HG03175 (cell line): Measurements from ENCODE around the gene FAM156B.
"Not testable (repeated sequence)": the region's sequence is repeated elsewhere in the genome, so short reads cannot be mapped to it uniquely, and the experiment has no call there.

Source experiments
- ATAC-seq: cut with Tn5 transposase; IDR thresholded peaks from one replicate; pipeline ENCODE4 v1.9.1; 2021; ENCODE audit warnings: mild to moderate bottlenecking, moderate library complexity; ENCODE audit not compliant: unreplicated experiment

Gene FAM156B, protein sequence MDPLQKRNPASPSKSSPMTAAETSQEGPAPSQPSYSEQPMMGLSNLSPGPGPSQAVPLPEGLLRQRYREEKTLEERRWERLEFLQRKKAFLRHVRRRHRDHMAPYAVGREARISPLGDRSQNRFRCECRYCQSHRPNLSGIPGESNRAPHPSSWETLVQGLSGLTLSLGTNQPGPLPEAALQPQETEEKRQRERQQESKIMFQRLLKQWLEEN

GRCh38 chrX:52896855-52897709 lies at the start of gene FAM156B:
TSS of gene FAM156B (plus strand) at chrX:52897330. CDS start at chrX:52907226, 9,896 bp downstream.
- peak; percentile 91 for ATAC-seq

- no peak for ATAC-seq
Measured at GRCh38 chrX:52852110-52852860, 44.8 kb upstream of the FAM156B start.

DNA sequence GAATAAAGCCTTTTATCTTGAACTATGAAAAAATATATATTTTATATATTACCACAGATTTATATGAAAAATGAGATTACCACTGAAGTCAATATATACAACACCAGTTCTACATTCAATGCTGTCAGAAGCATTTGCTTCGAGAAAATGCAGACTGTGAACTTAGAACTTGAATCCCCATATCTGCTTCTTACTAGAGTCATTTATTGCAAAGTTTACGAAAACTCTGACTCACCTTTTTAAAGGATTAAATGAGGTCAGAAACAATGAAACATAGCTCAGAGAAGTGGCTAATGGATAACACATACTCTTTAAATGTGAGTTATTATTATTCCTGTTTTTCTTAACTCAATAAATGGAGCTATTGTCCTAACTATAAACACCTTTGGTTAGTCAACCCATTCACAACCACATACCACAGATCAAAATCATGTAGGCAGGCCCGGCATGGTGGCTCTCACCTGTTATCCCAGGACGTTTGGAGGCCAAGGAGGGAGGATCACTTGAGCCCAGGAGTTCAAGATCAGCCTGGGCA lies 40.1 kb upstream of the FAM156B start:
- not testable (repeated sequence) for ATAC-seq

DNA sequence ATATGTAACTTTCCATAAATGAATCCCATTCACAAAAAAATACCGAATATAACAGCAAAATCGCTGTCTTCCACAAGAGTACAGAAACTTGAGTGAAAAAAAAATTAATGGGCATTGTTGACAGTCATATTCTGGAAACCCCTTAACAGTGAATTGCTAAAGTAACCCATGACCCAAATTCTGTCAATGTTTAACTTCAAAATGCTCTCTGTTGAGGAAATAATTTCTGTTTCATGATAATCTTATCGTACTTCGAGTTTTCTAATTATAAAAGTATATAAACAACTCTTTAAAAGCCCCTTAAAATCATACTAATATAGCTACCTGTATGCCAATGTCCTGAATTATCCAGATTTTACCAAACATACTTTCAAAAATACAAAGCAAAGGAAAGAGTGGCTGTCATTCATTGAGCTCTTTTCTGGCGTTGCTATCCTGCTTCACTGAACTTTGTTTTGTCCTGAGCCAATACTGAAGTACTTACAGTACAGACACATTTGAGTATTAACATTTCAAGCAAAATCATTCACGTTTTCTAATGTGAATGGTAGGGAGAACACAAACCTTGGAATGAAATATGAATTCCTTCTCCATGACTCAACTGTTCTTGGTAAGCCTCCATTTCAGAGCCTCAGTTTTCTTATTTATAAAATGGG lies 31.7 kb upstream of the FAM156B start:
- ATAC-seq = no peak

DNA sequence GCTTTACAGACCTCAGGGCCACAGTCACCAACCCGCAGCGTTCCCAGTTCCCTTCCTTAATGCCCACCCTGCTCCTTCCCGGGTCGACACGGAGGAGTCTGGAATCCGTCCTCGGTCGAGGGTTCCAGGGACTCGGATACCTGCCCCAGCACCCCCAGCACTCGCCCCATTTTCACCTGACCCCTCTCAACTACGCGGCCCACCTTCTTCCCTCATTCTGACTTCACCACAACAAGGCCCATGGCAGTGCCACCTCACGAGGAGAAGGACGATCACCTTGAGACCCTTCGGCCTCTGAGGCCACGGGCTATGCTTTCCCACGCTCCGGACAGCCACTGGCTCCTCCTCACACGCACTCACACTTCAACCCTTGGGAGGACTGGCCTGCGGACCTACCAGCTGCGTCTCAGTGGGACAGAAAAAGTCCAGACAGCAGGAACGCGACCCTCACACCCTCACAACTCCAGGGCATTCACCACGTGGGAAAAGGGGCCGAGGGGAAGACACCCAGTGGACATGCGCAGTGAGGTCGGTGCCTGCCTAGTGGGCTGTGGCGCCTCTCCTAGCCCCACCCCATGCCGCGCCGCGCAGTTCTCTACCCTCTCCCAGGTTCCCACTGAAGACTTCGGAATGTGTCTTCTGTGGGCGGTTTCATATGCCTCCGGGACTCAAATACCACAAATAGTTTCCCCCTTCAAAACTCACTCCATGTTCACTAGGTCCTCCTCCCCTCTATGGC lies 29.4 kb upstream of the FAM156B start, which contains the start of gene XAGE3:
Gene XAGE3 (minus strand): TSS at position 474 of the 739 bp plus-strand sequence. CDS start 950 bp downstream, outside the sequence.
- no peak for ATAC-seq

- ATAC-seq = no peak
Measured at GRCh38 chrX:52870046-52870445, 27.1 kb upstream of the FAM156B start.

DNA sequence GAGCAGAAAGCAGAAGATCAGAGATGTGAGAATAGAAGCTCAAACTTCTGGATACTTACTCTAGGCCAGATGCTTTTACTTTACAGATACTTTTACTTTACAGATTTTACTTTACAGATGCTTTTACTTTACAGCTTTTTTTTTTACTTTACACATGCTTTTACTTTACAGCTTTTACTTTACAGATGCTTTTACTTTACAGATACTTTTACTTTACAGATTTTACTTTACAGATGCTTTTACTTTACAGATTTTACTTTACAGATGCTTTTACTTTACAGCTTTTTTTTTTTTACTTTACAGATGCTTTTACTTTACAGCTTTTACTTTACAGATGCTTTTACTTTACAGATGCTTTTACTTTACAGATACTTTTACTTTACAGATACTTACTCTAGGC lies 23.3 kb upstream of the FAM156B start:
- ATAC-seq = not testable (repeated sequence)

DNA sequence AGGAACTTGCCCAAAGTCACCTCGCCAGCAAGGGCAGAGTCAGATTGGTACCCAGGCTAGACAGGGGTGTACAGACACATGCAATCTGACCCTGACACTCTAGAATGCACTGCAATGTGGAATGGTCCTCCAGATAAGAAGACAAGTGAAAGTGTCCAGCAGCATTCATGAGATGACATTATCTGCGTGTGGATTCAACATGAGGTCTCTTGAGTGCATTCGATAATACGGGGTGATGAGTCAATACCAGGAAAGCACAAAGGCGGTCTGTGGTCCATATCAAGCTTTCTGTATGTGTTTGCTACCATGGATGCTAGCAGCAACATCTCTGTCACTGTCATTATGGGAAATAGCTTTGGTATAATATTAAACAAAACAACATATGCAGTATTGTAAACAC lies 22.5 kb upstream of the FAM156B start:
- ATAC-seq = no peak

GRCh38 chrX:52875436-52875835 lies 21.7 kb upstream of the FAM156B start:
- ATAC-seq = not testable (repeated sequence)

DNA sequence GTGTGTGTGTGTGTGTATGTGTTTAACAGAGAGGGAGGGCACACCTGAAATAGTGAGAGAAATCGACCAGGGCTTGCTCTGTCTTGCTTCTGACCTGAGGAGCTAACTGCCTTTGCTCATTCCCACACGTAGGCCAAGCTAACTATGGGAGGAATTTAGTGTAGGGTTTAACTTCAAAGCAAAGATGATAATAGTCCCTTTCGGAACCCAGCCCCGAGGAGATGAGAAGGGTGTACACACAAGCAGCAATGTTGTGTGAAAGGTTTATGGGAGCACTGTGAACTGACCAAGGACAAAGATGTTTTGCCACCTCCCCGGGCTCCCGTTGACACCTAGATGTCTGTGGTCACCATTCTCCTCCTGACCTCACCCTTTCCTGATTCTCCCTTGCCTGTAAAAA lies 20.7 kb upstream of the FAM156B start:
- not testable (repeated sequence) for ATAC-seq

DNA sequence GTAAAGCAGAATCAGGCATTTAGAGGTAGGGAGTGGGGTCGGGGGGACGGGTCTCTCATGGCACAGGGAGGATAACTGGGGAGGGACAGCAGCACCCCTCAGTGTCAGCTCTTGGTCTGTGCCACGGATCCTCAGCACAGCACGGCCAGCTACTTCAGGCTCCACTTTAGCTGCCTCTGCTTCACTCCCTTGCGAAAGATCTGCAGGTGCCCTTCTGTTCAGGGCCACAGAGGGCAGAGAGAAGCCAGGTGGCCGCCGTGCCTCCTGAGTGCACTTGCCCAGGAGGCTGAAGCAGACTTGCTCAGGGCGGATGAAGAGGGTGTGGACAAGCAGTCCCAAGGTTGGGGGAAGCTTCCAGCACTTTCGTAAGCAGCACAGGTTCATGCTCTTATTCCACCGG lies 9.7 kb upstream of the FAM156B start:
- ATAC-seq = not testable (repeated sequence)

DNA sequence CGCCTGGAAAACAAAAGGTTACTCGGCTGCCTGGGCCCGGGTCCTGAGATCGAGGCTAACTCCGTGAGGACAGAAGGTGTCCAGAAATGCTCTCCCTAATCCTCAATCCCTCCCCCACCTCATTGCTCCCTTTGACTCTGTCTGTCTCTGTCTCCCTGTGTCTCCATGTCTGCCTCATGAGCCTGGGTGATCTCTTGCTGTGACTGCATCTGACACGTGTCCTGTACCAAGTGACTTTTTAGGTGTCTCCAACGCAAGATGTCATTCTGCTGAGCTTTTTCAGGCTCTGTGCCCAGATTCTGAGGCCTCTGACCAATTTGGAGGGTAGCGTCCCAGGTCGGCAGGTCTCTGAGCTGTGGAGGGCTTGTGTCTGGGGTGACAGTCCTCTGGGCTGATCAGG lies 9.0 kb upstream of the FAM156B start:
- not testable (repeated sequence) for ATAC-seq

- ATAC-seq = peak; percentile 27
Measured at GRCh38 chrX:52896438-52896837, 692 bp upstream of the FAM156B start.

DNA sequence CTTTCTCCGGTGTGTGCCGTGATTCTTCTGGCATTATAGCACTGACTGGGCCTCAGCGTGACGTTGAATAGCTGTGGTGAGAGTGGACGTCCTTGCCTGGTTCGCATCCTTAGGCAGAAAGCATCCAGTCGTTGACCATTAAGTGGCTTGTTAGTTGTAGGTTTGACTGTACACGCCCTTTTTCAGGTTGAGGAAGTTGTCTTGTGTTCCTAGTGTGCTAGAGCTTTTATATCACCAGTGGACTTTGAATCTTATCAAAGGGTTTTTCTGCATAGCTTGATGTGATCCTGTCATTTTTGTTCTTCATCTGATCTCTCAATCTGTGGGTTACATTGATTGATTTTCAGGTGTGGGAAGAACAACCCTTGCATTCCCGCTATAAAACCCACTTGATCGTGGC lies 8.4 kb downstream of the FAM156B start:
- ATAC-seq = not testable (repeated sequence)

- not testable (repeated sequence) for ATAC-seq
Measured at GRCh38 chrX:52906072-52906471, 8.9 kb downstream of the FAM156B start.

- ATAC-seq = not testable (repeated sequence)
Measured at GRCh38 chrX:52907137-52907536, 10.0 kb downstream of the FAM156B start.

DNA sequence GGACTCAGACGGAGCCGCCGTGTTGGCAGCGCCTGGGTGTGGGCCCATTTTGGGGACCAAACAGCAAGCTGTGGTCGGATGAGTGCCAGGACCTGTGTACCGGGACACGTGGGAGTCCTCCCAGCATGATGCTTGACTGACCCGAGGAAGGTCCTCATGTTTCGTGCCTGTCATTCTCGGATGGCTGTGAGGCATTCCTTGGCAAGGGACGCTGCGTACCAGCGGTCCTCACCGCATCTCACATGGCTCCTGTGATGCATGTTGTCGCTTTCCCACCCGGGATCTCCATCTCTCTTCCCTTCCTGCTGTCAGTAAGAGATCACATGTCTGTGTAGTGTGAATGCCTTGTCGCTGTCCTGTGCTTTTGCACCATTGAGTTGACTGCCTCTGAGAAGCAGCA lies 10.8 kb downstream of the FAM156B start:
- ATAC-seq = not testable (repeated sequence)

- not testable (repeated sequence) for ATAC-seq
Measured at GRCh38 chrX:52909313-52909969, 12.3 kb downstream of the FAM156B start.

GRCh38 chrX:52913681-52914080 lies 16.6 kb downstream of the FAM156B start:
- ATAC-seq = not testable (repeated sequence)
